Measurements from ENCODE around the gene CNTRL.

CNTRL gene

GRCh38 chr9:121197132-121197531 is 122.4 kb downstream of the CNTRL start:
- in situ Hi-C loops (cut with MboI; ENCODE audit: low sequenced_read_pairs): no loop called here

GRCh38 chr9:121198512-121199042 is 123.8 kb downstream of the CNTRL start:
- in situ Hi-C loops (cut with MboI; ENCODE audit: low sequenced_read_pairs): no loop called here

GRCh38 chr9:121199921-121200320 is 125.2 kb downstream of the CNTRL start:
- in situ Hi-C loops (cut with MboI; ENCODE audit: low sequenced_read_pairs): no loop called here

GRCh38 chr9:121200356-121200755 is 125.6 kb downstream of the CNTRL start:
- in situ Hi-C loops (cut with MboI; ENCODE audit: low sequenced_read_pairs): no loop called here

GRCh38 chr9:121201045-121201737 is 126.4 kb downstream of the CNTRL start:
- in situ Hi-C loops (cut with MboI; ENCODE audit: low sequenced_read_pairs): no loop called here

- in situ Hi-C loops (cut with MboI; ENCODE audit: low sequenced_read_pairs): no loop called here
Observed at GRCh38 chr9:121201738-121202533, 127.2 kb downstream of the CNTRL start, which contains the start of gene RAB14. Gene RAB14 (minus strand): TSS chr9:121201869. CDS start chr9:121193412, 8,457 bp downstream.

- in situ Hi-C loops (cut with MboI; ENCODE audit: low sequenced_read_pairs): no loop called here
Observed at GRCh38 chr9:121204121-121204520, 129.4 kb downstream of the CNTRL start.

- in situ Hi-C loops (cut with MboI; ENCODE audit: low sequenced_read_pairs): no loop called here
Observed at GRCh38 chr9:121204611-121205010, 129.9 kb downstream of the CNTRL start.

- in situ Hi-C loops (cut with MboI; ENCODE audit: low sequenced_read_pairs): no loop called here
Observed at GRCh38 chr9:121206516-121207370, 132.0 kb downstream of the CNTRL start.

GRCh38 chr9:121207371-121207940 is 132.7 kb downstream of the CNTRL start:
- in situ Hi-C loops (cut with MboI; ENCODE audit: low sequenced_read_pairs): no loop called here

- in situ Hi-C loops (cut with MboI; ENCODE audit: low sequenced_read_pairs): no loop called here
Observed at GRCh38 chr9:121210536-121210935, 135.8 kb downstream of the CNTRL start.

GRCh38 chr9:121213136-121213806 is 138.5 kb downstream of the CNTRL start:
- in situ Hi-C loops (cut with MboI; ENCODE audit: low sequenced_read_pairs): no loop called here

- in situ Hi-C loops (cut with MboI; ENCODE audit: low sequenced_read_pairs): no loop called here
Observed at GRCh38 chr9:121214005-121214404, 139.2 kb downstream of the CNTRL start.

- in situ Hi-C loops (cut with MboI; ENCODE audit: low sequenced_read_pairs): no loop called here
Observed at GRCh38 chr9:121216271-121216805, 141.6 kb downstream of the CNTRL start.

- in situ Hi-C loops (cut with MboI; ENCODE audit: low sequenced_read_pairs): no loop called here
Observed at GRCh38 chr9:121217609-121218292, 143.0 kb downstream of the CNTRL start.

- in situ Hi-C loops (cut with MboI; ENCODE audit: low sequenced_read_pairs): no loop called here
Observed at GRCh38 chr9:121218357-121219027, 143.7 kb downstream of the CNTRL start.

GRCh38 chr9:121219530-121219929 is 144.8 kb downstream of the CNTRL start:
- in situ Hi-C loops (cut with MboI; ENCODE audit: low sequenced_read_pairs): no loop called here

GRCh38 chr9:121220996-121221663 is 146.4 kb downstream of the CNTRL start:
- in situ Hi-C loops (cut with MboI; ENCODE audit: low sequenced_read_pairs): no loop called here
